K562 (cell line): ENCODE measurements around the gene ZBTB47. TPM values are rescaled to one million over a fixed set of nuclear protein-coding genes. Genes with fewer than 3 reads are reported as not detected.

Experiments
- BRF1 ChIP-seq: IDR thresholded peaks from 3 replicates; pipeline ENCODE4 v1.6.1; 2011; ENCODE audit warnings: borderline replicate concordance, mild to moderate bottlenecking; ENCODE audit not compliant: insufficient read length; ENCODE audit errors: extremely low read depth
- GATAD2B ChIP-seq: fragments of 450-650 bp; IDR thresholded peaks from 2 replicates; pipeline ENCODE4 v1.6.1; 2017; ENCODE audit warnings: mild to moderate bottlenecking, borderline replicate concordance
- MCM7 ChIP-seq, 2 experiments: fragments of 450-650 bp; IDR thresholded peaks; 2 replicates each; pipeline ENCODE4 v1.6.1; 2016 to 2018
- RBM25 ChIP-seq: fragments of 200-400 bp; formaldehyde crosslinking; IDR thresholded peaks from 2 replicates; pipeline ENCODE4 v1.6.1; 2018; ENCODE audit warnings: low read length, low read depth, moderate library complexity; ENCODE audit not compliant: severe bottlenecking
- SAFB ChIP-seq: fragments of 200-400 bp; formaldehyde crosslinking; IDR thresholded peaks from 2 replicates; pipeline ENCODE4 v1.6.1; 2017; ENCODE audit warnings: low read depth, low read length, borderline replicate concordance
- SRSF3 ChIP-seq: fragments of 200-400 bp; formaldehyde crosslinking; IDR thresholded peaks from 2 replicates; pipeline ENCODE4 v1.6.1; 2016; ENCODE audit warnings: mild to moderate bottlenecking, low read length, moderate library complexity; ENCODE audit not compliant: insufficient read depth
- YY1 ChIP-seq, 3 experiments: IDR thresholded peaks; 2 replicates each; pipeline ENCODE4 v1.6.1; 2011; ENCODE audit warnings: low read length in 2 of 3, mild to moderate bottlenecking in 2 of 3, moderate library complexity in 2 of 3, borderline replicate concordance in 1 of 3, control low read depth in 1 of 3, low read depth in 1 of 3; ENCODE audit not compliant: insufficient read depth in 3 of 3, insufficient replicate concordance in 2 of 3, control insufficient read depth in 1 of 3, insufficient read length in 1 of 3; ENCODE audit errors: extremely low read depth in 1 of 3
- ZNF143 ChIP-seq: sonication (generic); formaldehyde crosslinking; IDR thresholded peaks from 2 replicates; pipeline ENCODE4 v1.9.0; 2022; ENCODE audit warnings: mild to moderate bottlenecking, missing genetic modification reagents
- ZNF165 ChIP-seq: fragments of 250-450 bp; sonication (Bioruptor Pico); IDR thresholded peaks from 2 replicates; pipeline ENCODE4 v1.4.0; 2020; ENCODE audit warnings: borderline replicate concordance
- ZNF444 ChIP-seq: fragments of 250-450 bp; sonication (Bioruptor Pico); IDR thresholded peaks from 2 replicates; pipeline ENCODE4 v1.4.0; 2020; ENCODE audit warnings: mild to moderate bottlenecking, moderate library complexity
- ZNF589 ChIP-seq: fragments of 200-800 bp; sonication (Bioruptor generic); IDR thresholded peaks from 2 replicates; pipeline ENCODE4 v1.6.1; 2016; ENCODE audit warnings: low read depth, missing genetic modification characterization, missing compliant biosample characterization
- ZNF740 ChIP-seq, 3 experiments: fragments of 200-800 bp in 1 of 3; sonication (Bioruptor generic) in 1 of 3; sonication (generic) in 1 of 3; formaldehyde crosslinking in 1 of 3; IDR thresholded peaks; 2 replicates each; pipeline versions ENCODE4 v1.6.1 to v1.8.0; 2016 to 2022; ENCODE audit warnings: mild to moderate bottlenecking in 2 of 3, missing compliant biosample characterization in 2 of 3, missing genetic modification characterization in 2 of 3, missing genetic modification reagents in 1 of 3
- polyA plus RNA-seq, 8 experiments: library from polyadenylated mRNA; depleted of rRNA in 4 of 8; stranded (reverse) in 5 of 8; unstranded in 3 of 8; fragments of >200 nt; fragmentation: Nextera tagmentation in 2 of 8; fragmentation: Illumina TruSeq in 1 of 8; extraction: Ambion mirVana in 2 of 8; extraction: Trizol in 1 of 8; gene quantifications; 2 replicates each; pipeline versions ENCODE4 v1.2.1 to v1.2.3, GENCODE V29; 2011 to 2014; ENCODE audit warnings: inconsistent platforms in 1 of 8, missing spikeins in 1 of 8
- total RNA-seq, 7 experiments: library from RNA; depleted of rRNA in 6 of 7; stranded (reverse); fragments of >200 nt in 6 of 7; fragmentation: Illumina TruSeq in 2 of 7; extraction: Trizol in 2 of 7; gene quantifications; 2 replicates each; pipeline versions ENCODE4 v1.2.1 to v1.2.3, GENCODE V29; 2011 to 2021; ENCODE audit warnings: low replicate concordance in 1 of 7
- TF ChIP-seq, protein P1 (sequence below): fragments of 200-600 bp; sonication (generic); IDR thresholded peaks from one replicate; pipeline ENCODE4 v1.6.1; 2012; ENCODE audit warnings: mild to moderate bottlenecking, low read depth, low read length, inconsistent platforms

Gene ZBTB47
- total and polyA plus RNA-seq, 9 of the 15 experiments (the other 6 are each of a cell fraction or from before 2014, with no cell fraction given), result 0.11 to 4.6 (median 1.7) TPM; not detected in 1

DNA sequence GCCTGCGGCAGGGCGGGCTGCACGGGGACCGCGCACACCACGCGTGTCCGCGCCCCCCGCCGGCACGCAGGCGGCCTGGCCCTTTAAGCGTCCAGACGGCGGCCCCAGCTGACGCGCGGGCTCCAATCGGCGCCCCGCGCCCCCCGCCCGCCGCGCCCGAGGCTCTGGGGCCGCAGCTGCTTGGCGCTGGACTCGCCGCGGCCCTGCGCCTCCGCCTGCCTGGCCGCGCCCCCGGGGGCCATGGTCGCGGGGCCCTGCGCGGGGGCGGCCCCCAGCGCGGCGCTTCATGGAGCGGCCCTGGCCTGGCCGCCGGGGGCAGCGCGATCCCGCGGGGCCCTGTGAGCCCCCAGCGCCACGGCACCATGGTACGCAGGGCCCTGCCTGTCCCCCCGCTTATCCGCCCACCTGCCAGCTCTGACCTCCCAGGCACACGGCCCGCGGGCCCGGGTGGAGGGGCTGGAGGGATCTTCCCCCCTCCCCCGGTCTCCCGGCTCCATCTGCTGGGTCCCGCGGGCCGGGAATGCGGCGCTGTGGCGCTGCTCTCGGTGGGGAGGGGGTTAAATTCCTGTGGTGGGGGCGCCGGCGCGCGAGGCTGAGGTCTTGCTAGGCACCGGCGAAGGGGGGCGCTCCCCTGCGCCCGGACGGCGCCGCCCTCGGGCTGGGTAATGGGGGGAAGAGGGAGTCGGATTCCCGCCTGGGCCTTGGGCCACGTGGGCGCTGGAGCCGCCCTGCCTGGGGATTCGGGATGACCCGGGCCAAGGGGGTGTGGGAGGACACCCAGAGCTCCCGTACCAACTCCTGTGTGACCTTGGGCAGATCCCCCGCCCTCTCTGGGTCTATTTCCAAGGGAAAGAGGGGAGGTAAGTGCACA, 1.1 kb downstream of the ZBTB47 start (continued):
- TF ChIP-seq, protein P1, sequence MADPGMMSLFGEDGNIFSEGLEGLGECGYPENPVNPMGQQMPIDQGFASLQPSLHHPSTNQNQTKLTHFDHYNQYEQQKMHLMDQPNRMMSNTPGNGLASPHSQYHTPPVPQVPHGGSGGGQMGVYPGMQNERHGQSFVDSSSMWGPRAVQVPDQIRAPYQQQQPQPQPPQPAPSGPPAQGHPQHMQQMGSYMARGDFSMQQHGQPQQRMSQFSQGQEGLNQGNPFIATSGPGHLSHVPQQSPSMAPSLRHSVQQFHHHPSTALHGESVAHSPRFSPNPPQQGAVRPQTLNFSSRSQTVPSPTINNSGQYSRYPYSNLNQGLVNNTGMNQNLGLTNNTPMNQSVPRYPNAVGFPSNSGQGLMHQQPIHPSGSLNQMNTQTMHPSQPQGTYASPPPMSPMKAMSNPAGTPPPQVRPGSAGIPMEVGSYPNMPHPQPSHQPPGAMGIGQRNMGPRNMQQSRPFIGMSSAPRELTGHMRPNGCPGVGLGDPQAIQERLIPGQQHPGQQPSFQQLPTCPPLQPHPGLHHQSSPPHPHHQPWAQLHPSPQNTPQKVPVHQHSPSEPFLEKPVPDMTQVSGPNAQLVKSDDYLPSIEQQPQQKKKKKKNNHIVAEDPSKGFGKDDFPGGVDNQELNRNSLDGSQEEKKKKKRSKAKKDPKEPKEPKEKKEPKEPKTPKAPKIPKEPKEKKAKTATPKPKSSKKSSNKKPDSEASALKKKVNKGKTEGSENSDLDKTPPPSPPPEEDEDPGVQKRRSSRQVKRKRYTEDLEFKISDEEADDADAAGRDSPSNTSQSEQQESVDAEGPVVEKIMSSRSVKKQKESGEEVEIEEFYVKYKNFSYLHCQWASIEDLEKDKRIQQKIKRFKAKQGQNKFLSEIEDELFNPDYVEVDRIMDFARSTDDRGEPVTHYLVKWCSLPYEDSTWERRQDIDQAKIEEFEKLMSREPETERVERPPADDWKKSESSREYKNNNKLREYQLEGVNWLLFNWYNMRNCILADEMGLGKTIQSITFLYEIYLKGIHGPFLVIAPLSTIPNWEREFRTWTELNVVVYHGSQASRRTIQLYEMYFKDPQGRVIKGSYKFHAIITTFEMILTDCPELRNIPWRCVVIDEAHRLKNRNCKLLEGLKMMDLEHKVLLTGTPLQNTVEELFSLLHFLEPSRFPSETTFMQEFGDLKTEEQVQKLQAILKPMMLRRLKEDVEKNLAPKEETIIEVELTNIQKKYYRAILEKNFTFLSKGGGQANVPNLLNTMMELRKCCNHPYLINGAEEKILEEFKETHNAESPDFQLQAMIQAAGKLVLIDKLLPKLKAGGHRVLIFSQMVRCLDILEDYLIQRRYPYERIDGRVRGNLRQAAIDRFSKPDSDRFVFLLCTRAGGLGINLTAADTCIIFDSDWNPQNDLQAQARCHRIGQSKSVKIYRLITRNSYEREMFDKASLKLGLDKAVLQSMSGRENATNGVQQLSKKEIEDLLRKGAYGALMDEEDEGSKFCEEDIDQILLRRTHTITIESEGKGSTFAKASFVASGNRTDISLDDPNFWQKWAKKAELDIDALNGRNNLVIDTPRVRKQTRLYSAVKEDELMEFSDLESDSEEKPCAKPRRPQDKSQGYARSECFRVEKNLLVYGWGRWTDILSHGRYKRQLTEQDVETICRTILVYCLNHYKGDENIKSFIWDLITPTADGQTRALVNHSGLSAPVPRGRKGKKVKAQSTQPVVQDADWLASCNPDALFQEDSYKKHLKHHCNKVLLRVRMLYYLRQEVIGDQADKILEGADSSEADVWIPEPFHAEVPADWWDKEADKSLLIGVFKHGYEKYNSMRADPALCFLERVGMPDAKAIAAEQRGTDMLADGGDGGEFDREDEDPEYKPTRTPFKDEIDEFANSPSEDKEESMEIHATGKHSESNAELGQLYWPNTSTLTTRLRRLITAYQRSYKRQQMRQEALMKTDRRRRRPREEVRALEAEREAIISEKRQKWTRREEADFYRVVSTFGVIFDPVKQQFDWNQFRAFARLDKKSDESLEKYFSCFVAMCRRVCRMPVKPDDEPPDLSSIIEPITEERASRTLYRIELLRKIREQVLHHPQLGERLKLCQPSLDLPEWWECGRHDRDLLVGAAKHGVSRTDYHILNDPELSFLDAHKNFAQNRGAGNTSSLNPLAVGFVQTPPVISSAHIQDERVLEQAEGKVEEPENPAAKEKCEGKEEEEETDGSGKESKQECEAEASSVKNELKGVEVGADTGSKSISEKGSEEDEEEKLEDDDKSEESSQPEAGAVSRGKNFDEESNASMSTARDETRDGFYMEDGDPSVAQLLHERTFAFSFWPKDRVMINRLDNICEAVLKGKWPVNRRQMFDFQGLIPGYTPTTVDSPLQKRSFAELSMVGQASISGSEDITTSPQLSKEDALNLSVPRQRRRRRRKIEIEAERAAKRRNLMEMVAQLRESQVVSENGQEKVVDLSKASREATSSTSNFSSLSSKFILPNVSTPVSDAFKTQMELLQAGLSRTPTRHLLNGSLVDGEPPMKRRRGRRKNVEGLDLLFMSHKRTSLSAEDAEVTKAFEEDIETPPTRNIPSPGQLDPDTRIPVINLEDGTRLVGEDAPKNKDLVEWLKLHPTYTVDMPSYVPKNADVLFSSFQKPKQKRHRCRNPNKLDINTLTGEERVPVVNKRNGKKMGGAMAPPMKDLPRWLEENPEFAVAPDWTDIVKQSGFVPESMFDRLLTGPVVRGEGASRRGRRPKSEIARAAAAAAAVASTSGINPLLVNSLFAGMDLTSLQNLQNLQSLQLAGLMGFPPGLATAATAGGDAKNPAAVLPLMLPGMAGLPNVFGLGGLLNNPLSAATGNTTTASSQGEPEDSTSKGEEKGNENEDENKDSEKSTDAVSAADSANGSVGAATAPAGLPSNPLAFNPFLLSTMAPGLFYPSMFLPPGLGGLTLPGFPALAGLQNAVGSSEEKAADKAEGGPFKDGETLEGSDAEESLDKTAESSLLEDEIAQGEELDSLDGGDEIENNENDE, result no peak
- TF ChIP-seq SAFB, result peak; percentile 86
- no peak for TF ChIP-seq ZNF444 (CRISPR knock-in tag)
- peak; percentile 93 for TF ChIP-seq RBM25
- TF ChIP-seq BRF1, result no peak
- peak; percentile 10; the same call in 1 of the 2 replicates for TF ChIP-seq ZNF740 (CRISPR knock-in tag; IDR thresholded peaks at IDR 0.05)
- TF ChIP-seq ZNF740 (tag; IDR thresholded peaks at IDR 0.05), result peak in 1 of 2 experiments; percentile 25; a peak in 1 of 4 replicates
- TF ChIP-seq SRSF3, result no peak
- peak; percentile 94 for TF ChIP-seq GATAD2B
- peak in 2 of 3 experiments; percentile 53 to 80 for TF ChIP-seq YY1 (IDR thresholded peaks at IDR 0.05; ENCODE audit: borderline replicate concordance in 1 of 3, control insufficient read depth in 1 of 3, extremely low read depth in 1 of 3, insufficient read depth in 3 of 3, insufficient read length in 1 of 3, insufficient replicate concordance in 2 of 3, low read depth in 1 of 3, low read length in 2 of 3)
- TF ChIP-seq ZNF165 (CRISPR knock-in tag), result no peak
- TF ChIP-seq ZNF143 (CRISPR knock-in tag), result no peak
- TF ChIP-seq MCM7 (IDR thresholded peaks at IDR 0.05), result no peak
- 0 out of 2 replicates have a peak, but pooled peaks have one; percentile 34 for TF ChIP-seq ZNF589 (CRISPR knock-in tag)
